Measurements from ENCODE around the gene MED25. TPM values are rescaled to one million over a fixed set of nuclear protein-coding genes. Genes with fewer than 3 reads are reported as not detected.
A peak's percentile ranks its signal among the peaks of the same experiment; 100 is the strongest.

MED25 gene
- total RNA-seq, 4 donors from 2014 or later, result 16.9 to 27.7 (median 23.9) TPM

GRCh38 chr19:49805822-49806619 lies 12.1 kb upstream of the MED25 start:
- intact Hi-C loops (cut with DNase I), result no loop called here
- H3K4me1 ChIP-seq, result peaks cover 10 to 42% (median 12%) of the 10 kb centered on the region in 3 donors
- no peaks in the 10 kb centered on the region for H3K9me3 ChIP-seq
- TF ChIP-seq CTCF (IDR thresholded peaks at IDR 0.05) (no peak), POLR2A (IDR thresholded peaks at IDR 0.05) (no peak)
- 83 to 94% methylated on average over 10 to 16 of the region's 20 CpGs for WGBS, 2 donors
- no peak overlapping the region for H3K4me3 ChIP-seq
- H3K27ac ChIP-seq, result no peak overlapping the region
- peaks cover 10 to 67% (median 18%) of the 10 kb centered on the region in 3 donors for H3K36me3 ChIP-seq
- H3K27me3 ChIP-seq, result no peaks in the 10 kb centered on the region
- DNase-seq, result no peak

GRCh38 chr19:49806620-49806959 lies 11.5 kb upstream of the MED25 start:
- Histone ChIP-seq H3K4me1 (peaks cover 10 to 40% (median 12%) of the 10 kb centered on the region in 3 donors), H3K36me3 (peaks cover 10 to 62% (median 14%) of the 10 kb centered on the region in 3 donors), H3K27ac (no peak overlapping the region), H3K9me3 (no peaks in the 10 kb centered on the region), H3K27me3 (no peaks in the 10 kb centered on the region), H3K4me3 (no peak overlapping the region)
- intact Hi-C loops (cut with DNase I), result no loop called here
- no peak for TF ChIP-seq POLR2A (IDR thresholded peaks at IDR 0.05)
- WGBS, 2 donors, result 82 to 94% methylated on average over 7 to 8 of the region's 8 CpGs
- no peak for DNase-seq

GRCh38 chr19:49807058-49807903 lies 10.8 kb upstream of the MED25 start:
- DNase-seq, result no peak
- no peak for TF ChIP-seq POLR2A (IDR thresholded peaks at IDR 0.05)
- no peak for TF ChIP-seq CTCF (IDR thresholded peaks at IDR 0.05)
- intact Hi-C loops (cut with DNase I), result no loop called here
- 73 to 83% methylated on average over 9 to 10 of the region's 18 CpGs for WGBS, 2 donors
- Histone ChIP-seq H3K9me3 (no peaks in the 10 kb centered on the region), H3K4me1 (peaks cover 10 to 37% (median 12%) of the 10 kb centered on the region in 3 donors), H3K36me3 (peaks cover 10 to 55% (median 12%) of the 10 kb centered on the region in 3 donors), H3K27ac (no peak overlapping the region), H3K4me3 (no peak overlapping the region), H3K27me3 (no peaks in the 10 kb centered on the region)

GRCh38 chr19:49807904-49808675 lies 10.0 kb upstream of the MED25 start:
- Histone ChIP-seq H3K4me1 (peaks cover 10 to 39% (median 17%) of the 10 kb centered on the region in 3 donors), H3K36me3 (peaks cover 6 to 47% (median 7%) of the 10 kb centered on the region in 3 donors), H3K27ac (peak overlapping the region; percentile 25 to 94 (median 88)), H3K27me3 (no peaks in the 10 kb centered on the region), H3K9me3 (no peaks in the 10 kb centered on the region), H3K4me3 (peak overlapping the region; percentile 40 to 90 (median 75))
- intact Hi-C loops (cut with DNase I), result no loop called here
- whole genome bisulfite sequencing, 2 donors, result 74 to 87% methylated on average over 5 to 13 of the region's 20 CpGs
- TF ChIP-seq POLR2A (IDR thresholded peaks at IDR 0.05), result no peak
- TF ChIP-seq CTCF (IDR thresholded peaks at IDR 0.05), result no peak
- no peak for DNase-seq

- H3K9me3 ChIP-seq, result no peaks in the 10 kb centered on the region
- intact Hi-C loops (cut with DNase I), result no loop called here
- peak overlapping the region; percentile 40 to 90 (median 75) for H3K4me3 ChIP-seq
- no peak for TF ChIP-seq POLR2A (IDR thresholded peaks at IDR 0.05)
- TF ChIP-seq CTCF (IDR thresholded peaks at IDR 0.05), result no peak
- peaks cover 10 to 41% (median 17%) of the 10 kb centered on the region in 3 donors for H3K4me1 ChIP-seq
- peak overlapping the region; percentile 68 to 94 (median 88) for H3K27ac ChIP-seq
- H3K36me3 ChIP-seq, result peaks cover 0 to 40% (median under 1%) of the 10 kb centered on the region in 3 donors
- DNase-seq, result peak; percentile 50
- no peaks in the 10 kb centered on the region for H3K27me3 ChIP-seq
- WGBS, 2 donors, result 0 to 1% methylated on average over 21 to 25 of the region's 31 CpGs
Measured at GRCh38 chr19:49808711-49809159, 9.4 kb upstream of the MED25 start.
